Endothelial cell of umbilical vein (primary cell): ENCODE results near the gene ZNF511.

Source experiments
- EZH2 ChIP-seq: IDR thresholded peaks from 2 replicates; pipeline ENCODE4 v1.6.1; 2012; ENCODE audit warnings: borderline replicate concordance, low read depth, mild to moderate bottlenecking, moderate library complexity, low read length, inconsistent platforms; ENCODE audit not compliant: severe bottlenecking
- POLR2A ChIP-seq: IDR thresholded peaks from 2 replicates; pipeline ENCODE4 v1.6.1; 2012; ENCODE audit warnings: low read depth, mild to moderate bottlenecking, control low read depth, low read length
- POLR2AphosphoS5 ChIP-seq: IDR thresholded peaks from 2 replicates; pipeline ENCODE4 v1.6.1; 2012; ENCODE audit warnings: low read depth, mild to moderate bottlenecking, control low read depth, low read length, moderate library complexity; ENCODE audit not compliant: insufficient read depth
- TF ChIP-seq, protein P1 (sequence below), 2 donors: IDR thresholded peaks; 1 replicate in 1 of 2; 2 replicates in 1 of 2; pipeline ENCODE4 v1.5.1; 2011; ENCODE audit warnings: low read length in 2 of 2, mild to moderate bottlenecking in 2 of 2, moderate library complexity in 2 of 2, control low read depth in 1 of 2, inconsistent platforms in 1 of 2, low read depth in 1 of 2; ENCODE audit not compliant: insufficient read depth in 1 of 2; ENCODE audit errors: extremely low read depth in 1 of 2

DNA sequence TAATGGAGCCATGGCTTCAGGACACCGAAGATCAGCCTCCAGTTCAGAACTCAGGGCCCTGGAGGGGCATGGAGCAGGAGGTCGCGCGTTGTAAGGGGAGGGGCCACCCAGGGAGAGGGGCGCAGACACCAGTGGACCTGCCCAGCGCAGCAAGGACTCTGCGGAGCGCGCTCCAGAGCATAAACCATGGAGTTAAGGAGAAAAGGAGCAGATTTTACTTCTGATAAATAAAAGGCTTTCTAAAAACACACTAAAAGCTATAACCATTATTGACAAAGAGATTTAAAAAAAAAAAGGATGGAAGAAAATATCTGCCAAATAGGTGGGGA, 17.5 kb downstream of the ZNF511 start:
- TF ChIP-seq POLR2AphosphoS5 (no peak), POLR2A (no peak), EZH2 (no peak)
- TF ChIP-seq, protein P1, sequence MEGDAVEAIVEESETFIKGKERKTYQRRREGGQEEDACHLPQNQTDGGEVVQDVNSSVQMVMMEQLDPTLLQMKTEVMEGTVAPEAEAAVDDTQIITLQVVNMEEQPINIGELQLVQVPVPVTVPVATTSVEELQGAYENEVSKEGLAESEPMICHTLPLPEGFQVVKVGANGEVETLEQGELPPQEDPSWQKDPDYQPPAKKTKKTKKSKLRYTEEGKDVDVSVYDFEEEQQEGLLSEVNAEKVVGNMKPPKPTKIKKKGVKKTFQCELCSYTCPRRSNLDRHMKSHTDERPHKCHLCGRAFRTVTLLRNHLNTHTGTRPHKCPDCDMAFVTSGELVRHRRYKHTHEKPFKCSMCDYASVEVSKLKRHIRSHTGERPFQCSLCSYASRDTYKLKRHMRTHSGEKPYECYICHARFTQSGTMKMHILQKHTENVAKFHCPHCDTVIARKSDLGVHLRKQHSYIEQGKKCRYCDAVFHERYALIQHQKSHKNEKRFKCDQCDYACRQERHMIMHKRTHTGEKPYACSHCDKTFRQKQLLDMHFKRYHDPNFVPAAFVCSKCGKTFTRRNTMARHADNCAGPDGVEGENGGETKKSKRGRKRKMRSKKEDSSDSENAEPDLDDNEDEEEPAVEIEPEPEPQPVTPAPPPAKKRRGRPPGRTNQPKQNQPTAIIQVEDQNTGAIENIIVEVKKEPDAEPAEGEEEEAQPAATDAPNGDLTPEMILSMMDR (IDR thresholded peaks at IDR 0.05; ENCODE audit: extremely low read depth in 1 of 2, insufficient read depth in 1 of 2, low read depth in 1 of 2, low read length in 2 of 2) = no peak
